ENCODE data around the gene UROS.

UROS gene

DNA sequence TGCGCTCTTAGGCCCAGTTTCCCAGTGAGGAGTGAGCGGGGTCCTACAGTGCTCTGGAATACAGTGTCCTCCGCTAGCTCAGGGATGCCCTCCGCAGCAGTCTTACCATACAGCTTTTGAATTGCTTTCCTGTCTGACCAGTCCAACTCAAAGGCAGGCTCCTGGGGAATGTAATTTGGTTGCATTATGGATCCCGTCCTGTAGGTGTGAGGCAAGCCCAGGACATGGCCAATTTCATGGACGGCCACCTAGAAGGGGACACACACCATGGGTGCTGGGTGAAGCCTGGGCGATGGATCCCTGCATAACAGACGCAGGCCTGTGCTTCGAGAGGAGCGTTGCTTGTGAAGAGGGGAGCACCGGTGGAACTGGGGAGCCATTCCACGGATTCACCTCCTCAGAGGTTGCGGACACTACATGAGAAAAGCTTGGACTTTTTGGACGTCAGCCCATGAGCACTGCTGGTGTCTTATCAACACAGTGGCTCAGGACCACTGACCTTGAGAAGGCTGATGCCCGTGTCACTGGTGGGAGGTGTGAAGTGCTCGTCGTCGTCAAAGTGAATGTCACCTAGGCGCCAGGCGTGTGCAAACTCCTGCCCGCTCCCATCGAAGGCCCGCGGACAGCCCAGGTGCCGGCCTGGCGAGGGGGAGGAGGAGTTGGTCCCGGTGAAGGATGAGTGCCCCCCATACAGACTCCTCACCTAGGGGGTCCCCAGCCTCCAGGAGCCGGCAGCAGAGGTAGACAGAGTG is 50.8 kb downstream of the UROS start:
- Histone ChIP-seq H3K27me3 (ENCODE audit: control insufficient read depth, insufficient read depth, low read length) (no peaks in the 10 kb centered on the region), H3K79me2 (no peaks in the 10 kb centered on the region), H3K9me3 (ENCODE audit: control insufficient read depth, low read length) (no peaks in the 10 kb centered on the region), H3K27ac (no peak overlapping the region), H3K36me3 (ENCODE audit: control insufficient read depth, insufficient read depth, low read length) (no peaks in the 10 kb centered on the region), H3K4me3 (ENCODE audit: low read depth, low read length) (no peak overlapping the region), H3K9ac (no peak overlapping the region), H3K4me1 (no peaks in the 10 kb centered on the region), H3K4me2 (ENCODE audit: low read length) (no peak overlapping the region), H2AFZ (no peak overlapping the region)
- TF ChIP-seq, protein P1, sequence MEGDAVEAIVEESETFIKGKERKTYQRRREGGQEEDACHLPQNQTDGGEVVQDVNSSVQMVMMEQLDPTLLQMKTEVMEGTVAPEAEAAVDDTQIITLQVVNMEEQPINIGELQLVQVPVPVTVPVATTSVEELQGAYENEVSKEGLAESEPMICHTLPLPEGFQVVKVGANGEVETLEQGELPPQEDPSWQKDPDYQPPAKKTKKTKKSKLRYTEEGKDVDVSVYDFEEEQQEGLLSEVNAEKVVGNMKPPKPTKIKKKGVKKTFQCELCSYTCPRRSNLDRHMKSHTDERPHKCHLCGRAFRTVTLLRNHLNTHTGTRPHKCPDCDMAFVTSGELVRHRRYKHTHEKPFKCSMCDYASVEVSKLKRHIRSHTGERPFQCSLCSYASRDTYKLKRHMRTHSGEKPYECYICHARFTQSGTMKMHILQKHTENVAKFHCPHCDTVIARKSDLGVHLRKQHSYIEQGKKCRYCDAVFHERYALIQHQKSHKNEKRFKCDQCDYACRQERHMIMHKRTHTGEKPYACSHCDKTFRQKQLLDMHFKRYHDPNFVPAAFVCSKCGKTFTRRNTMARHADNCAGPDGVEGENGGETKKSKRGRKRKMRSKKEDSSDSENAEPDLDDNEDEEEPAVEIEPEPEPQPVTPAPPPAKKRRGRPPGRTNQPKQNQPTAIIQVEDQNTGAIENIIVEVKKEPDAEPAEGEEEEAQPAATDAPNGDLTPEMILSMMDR (IDR thresholded peaks at IDR 0.05) = no peak

DNA sequence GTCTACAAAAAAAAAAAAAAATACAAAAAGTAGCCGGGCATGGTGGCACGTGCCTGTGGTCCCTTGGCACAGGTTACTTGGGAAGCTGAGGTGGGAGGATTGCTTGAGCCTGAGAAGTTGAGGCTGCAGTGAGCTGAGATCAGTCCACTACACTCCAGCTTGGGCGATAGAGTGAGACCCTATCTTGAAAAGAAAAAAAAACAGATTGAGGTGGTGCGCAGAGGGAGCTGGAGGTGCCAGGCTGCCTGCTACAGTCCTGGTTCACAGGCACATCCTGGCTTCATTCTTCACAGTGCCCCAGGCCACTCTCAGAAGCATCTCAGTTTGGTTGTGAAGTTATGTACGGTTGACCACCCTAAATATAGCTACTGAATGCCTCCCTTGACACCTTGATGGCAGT is 52.2 kb downstream of the UROS start:
- TF ChIP-seq, protein P1 (IDR thresholded peaks at IDR 0.05) = no peak
- H3K9me3 ChIP-seq (ENCODE audit: control insufficient read depth, low read length) = no peaks in the 10 kb centered on the region
- no peaks in the 10 kb centered on the region for H3K4me1 ChIP-seq
- no peak overlapping the region for H3K4me2 ChIP-seq (ENCODE audit: low read length)
- H3K9ac ChIP-seq = no peak overlapping the region
- no peak overlapping the region for H3K4me3 ChIP-seq (ENCODE audit: low read depth, low read length)
- no peaks in the 10 kb centered on the region for H3K36me3 ChIP-seq (ENCODE audit: control insufficient read depth, insufficient read depth, low read length)
- H3K79me2 ChIP-seq = no peaks in the 10 kb centered on the region
- no peak overlapping the region for H3K27ac ChIP-seq
- H2AFZ ChIP-seq = no peak overlapping the region
- H3K27me3 ChIP-seq (ENCODE audit: control insufficient read depth, insufficient read depth, low read length) = no peaks in the 10 kb centered on the region

DNA sequence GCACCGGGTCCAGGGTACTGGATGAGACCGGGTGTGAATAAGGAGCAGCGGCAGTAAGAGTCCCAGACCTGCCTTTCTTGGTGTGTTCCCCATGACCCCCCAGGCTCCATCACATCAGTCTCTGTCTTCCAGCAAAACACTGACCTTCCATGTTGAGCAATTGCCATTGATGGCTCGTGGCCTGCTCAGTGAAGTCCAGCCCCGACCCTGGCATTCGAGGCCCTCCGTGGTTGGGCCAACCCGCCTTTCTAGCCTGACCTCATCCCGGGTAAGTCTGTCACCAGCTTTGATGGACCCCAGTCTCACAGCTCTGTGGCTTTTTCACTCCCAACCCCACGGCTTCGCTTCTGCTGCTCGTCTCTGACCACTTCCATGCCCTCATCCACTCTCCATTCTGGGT is 53.9 kb downstream of the UROS start:
- H3K9ac ChIP-seq = no peak overlapping the region
- H3K4me1 ChIP-seq = no peaks in the 10 kb centered on the region
- no peak overlapping the region for H3K27ac ChIP-seq

DNA sequence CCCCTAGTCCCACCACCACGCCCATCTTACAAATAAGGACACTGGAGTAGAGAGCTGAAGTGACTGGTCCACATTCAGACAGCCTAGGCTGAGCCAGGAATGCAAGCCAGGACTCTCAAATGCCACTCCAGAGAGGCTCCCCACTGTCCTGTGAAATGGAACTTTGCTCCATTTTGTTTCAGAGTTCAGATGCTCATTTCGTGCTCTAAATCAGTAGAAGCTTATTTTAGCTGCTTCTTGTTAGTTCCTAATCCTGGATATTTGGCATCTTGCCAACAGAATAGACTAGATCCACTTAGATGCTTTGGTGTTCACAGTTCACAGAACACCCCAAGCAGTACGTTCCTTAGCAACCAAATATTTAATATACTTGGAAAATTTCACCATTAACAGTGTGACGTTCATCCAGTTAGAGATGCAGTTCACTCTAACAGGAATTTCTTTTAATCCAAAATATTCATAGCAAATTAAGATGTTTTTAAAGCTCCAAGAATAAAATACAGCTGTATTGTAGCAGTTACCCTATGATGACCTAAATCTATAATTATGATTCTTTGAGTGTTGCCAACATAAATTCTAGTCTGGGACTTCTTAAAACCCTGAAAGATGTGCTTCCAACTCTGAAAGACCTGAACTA is 54.7 kb downstream of the UROS start:
- peak overlapping the region; percentile 5 for H3K27ac ChIP-seq
- no peaks in the 10 kb centered on the region for H3K79me2 ChIP-seq
- H3K4me2 ChIP-seq (ENCODE audit: low read length) = no peak overlapping the region
- no peaks in the 10 kb centered on the region for H3K36me3 ChIP-seq (ENCODE audit: control insufficient read depth, insufficient read depth, low read length)
- H3K9me3 ChIP-seq (ENCODE audit: control insufficient read depth, low read length) = no peaks in the 10 kb centered on the region
- H3K27me3 ChIP-seq (ENCODE audit: control insufficient read depth, insufficient read depth, low read length) = no peaks in the 10 kb centered on the region
- H3K9ac ChIP-seq = no peak overlapping the region
- no peak overlapping the region for H2AFZ ChIP-seq
- TF ChIP-seq, protein P1 (IDR thresholded peaks at IDR 0.05) = no peak
- H3K4me3 ChIP-seq (ENCODE audit: low read depth, low read length) = no peak overlapping the region
- no peaks in the 10 kb centered on the region for H3K4me1 ChIP-seq

More for the DNA sequence above, 53.9 kb downstream of the UROS start:
- Histone ChIP-seq H2AFZ (no peak overlapping the region), H3K27me3 (ENCODE audit: control insufficient read depth, insufficient read depth, low read length) (no peaks in the 10 kb centered on the region), H3K4me2 (ENCODE audit: low read length) (no peak overlapping the region), H3K9me3 (ENCODE audit: control insufficient read depth, low read length) (no peaks in the 10 kb centered on the region), H3K36me3 (ENCODE audit: control insufficient read depth, insufficient read depth, low read length) (no peaks in the 10 kb centered on the region), H3K79me2 (no peaks in the 10 kb centered on the region), H3K4me3 (ENCODE audit: low read depth, low read length) (no peak overlapping the region)
- TF ChIP-seq, protein P1 (IDR thresholded peaks at IDR 0.05) = no peak

Measured in parathyroid adenoma (tissue), 2 donors.